ENCODE measurements around the gene KIF6. TPM values are rescaled to one million over a fixed set of nuclear protein-coding genes. Genes with fewer than 3 reads are reported as not detected.

The KIF6 gene
- total RNA-seq, 1 donor from 2014 or later, result 1.4 TPM

DNA sequence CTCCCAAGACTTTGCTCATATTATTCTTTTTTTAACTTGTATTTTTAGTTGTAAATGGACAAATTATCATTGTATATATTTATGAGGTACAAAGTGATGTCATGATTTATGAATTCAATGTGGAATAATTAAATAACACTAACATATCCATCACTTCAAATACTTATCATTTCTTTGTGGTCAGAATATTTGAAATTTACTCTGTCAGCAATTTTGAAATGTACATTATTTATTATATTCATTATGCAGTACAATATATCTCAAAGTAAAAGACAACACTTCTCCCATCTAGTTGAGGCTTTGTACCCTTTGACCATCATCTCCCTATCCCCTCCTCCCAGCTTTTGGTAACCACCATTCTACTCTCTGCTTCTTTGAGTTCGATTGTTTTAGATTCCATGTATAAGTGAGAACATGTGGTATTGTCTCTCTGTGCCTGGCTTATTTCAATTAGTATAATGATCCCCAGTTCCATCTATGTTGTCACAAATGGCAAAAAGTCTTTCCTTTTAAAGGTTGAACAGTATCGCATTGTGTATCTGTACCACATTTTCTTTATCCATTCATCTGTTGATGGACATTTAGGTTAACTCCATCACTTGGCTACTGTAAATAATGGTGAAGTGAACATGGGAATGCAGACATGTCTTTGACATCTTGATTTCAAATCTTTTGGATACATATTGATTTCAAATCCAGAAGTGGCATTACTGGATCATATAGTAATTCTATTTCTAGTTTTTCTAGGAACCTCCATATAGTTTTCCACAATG lies 197.2 kb downstream of the KIF6 start:
- no peak for DNase-seq (ENCODE audit: low spot score in 2 of 2, unreplicated experiment in 2 of 2)
- H3K4me1 Mint-ChIP-seq, result no peaks in the 10 kb centered on the region
- TF ChIP-seq, protein P1, sequence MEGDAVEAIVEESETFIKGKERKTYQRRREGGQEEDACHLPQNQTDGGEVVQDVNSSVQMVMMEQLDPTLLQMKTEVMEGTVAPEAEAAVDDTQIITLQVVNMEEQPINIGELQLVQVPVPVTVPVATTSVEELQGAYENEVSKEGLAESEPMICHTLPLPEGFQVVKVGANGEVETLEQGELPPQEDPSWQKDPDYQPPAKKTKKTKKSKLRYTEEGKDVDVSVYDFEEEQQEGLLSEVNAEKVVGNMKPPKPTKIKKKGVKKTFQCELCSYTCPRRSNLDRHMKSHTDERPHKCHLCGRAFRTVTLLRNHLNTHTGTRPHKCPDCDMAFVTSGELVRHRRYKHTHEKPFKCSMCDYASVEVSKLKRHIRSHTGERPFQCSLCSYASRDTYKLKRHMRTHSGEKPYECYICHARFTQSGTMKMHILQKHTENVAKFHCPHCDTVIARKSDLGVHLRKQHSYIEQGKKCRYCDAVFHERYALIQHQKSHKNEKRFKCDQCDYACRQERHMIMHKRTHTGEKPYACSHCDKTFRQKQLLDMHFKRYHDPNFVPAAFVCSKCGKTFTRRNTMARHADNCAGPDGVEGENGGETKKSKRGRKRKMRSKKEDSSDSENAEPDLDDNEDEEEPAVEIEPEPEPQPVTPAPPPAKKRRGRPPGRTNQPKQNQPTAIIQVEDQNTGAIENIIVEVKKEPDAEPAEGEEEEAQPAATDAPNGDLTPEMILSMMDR (IDR thresholded peaks at IDR 0.05; ENCODE audit: unreplicated experiment), result no peak
- H3K4me3 Mint-ChIP-seq, result no peak overlapping the region
- peaks cover 4% of the 10 kb centered on the region for H3K36me3 Mint-ChIP-seq
- no peak overlapping the region for H3K27ac Mint-ChIP-seq
- H3K9me3 Mint-ChIP-seq, result peaks cover 8% of the 10 kb centered on the region
- peaks cover 7% of the 10 kb centered on the region for H3K27me3 Mint-ChIP-seq (ENCODE audit: low read depth)

DNA sequence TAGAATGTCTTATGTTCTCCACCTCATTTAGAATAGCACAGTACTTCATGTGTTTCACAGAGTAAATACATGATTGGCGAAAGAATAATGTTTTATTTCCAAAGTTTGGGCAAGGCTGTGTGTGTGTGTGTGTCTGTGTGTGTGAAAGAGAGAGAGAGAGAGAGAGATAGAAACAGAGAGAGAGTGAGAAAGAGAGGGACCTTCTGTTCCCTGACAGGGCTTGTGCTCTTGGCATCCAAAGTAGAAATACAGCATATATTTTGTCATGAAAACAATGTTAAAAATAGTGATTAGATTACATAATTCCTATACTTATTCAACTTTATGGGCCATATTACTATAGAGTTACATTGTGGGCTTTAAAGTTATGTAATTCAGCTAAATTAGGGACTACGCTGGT lies 201.2 kb downstream of the KIF6 start:
- DNase-seq (ENCODE audit: low spot score in 2 of 2, unreplicated experiment in 2 of 2), result no peak
- Mint-ChIP-seq H3K4me1 (no peaks in the 10 kb centered on the region), H3K27ac (no peak overlapping the region), H3K36me3 (no peaks in the 10 kb centered on the region), H3K4me3 (no peak overlapping the region), H3K9me3 (no peaks in the 10 kb centered on the region), H3K27me3 (ENCODE audit: low read depth) (peaks cover 7% of the 10 kb centered on the region)
- TF ChIP-seq, protein P1 (IDR thresholded peaks at IDR 0.05; ENCODE audit: unreplicated experiment), result no peak

DNA sequence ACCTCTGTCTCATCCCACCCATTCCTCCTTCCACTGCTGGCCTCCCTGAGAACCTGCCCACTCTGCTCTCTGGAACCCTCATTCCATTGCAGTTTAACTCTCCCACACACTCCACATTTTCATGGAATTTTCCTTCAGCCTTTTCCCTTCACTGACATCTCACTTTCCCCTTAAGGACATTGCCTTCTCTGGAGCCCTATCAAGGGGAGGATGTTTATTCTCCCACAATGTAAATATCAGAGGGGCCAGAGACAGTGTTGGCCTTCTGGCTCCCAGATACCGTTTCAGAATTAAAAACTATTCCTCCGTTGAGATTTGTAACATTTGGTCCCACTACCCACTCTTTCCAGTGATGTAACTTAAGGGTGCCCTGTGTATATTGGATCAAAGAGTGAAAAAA lies 203.2 kb downstream of the KIF6 start:
- Mint-ChIP-seq H3K9me3 (no peaks in the 10 kb centered on the region), H3K4me1 (no peaks in the 10 kb centered on the region), H3K4me3 (no peak overlapping the region), H3K27ac (no peak overlapping the region), H3K36me3 (no peaks in the 10 kb centered on the region), H3K27me3 (ENCODE audit: low read depth) (peaks cover 3% of the 10 kb centered on the region)
- no peak for DNase-seq (ENCODE audit: low spot score in 2 of 2, unreplicated experiment in 2 of 2)
- TF ChIP-seq, protein P1 (IDR thresholded peaks at IDR 0.05; ENCODE audit: unreplicated experiment), result no peak

DNA sequence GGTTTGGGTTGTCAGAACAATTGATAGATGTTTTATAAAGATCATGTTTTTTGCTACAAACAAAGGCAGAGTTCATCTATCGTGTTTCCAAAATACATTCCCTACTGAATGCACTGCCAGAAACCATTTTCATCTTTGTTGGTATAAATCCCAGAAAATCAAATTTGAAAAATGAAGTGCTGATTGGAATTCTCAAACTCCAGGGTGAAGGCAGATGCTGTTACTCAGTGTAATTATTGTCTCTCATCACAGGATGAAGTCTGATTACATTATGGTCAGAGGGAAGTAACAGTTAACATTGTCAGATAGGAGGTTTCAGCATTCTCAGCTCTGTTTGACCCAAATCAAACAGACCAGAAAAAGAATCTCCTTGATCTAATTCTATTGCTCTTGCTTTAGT lies 204.3 kb downstream of the KIF6 start:
- H3K27ac Mint-ChIP-seq, result no peak overlapping the region
- no peaks in the 10 kb centered on the region for H3K4me1 Mint-ChIP-seq
- H3K4me3 Mint-ChIP-seq, result no peak overlapping the region
- no peaks in the 10 kb centered on the region for H3K27me3 Mint-ChIP-seq (ENCODE audit: low read depth)
- TF ChIP-seq, protein P1 (IDR thresholded peaks at IDR 0.05; ENCODE audit: unreplicated experiment), result no peak
- no peak for DNase-seq (ENCODE audit: low spot score in 2 of 2, unreplicated experiment in 2 of 2)
- no peaks in the 10 kb centered on the region for H3K9me3 Mint-ChIP-seq
- H3K36me3 Mint-ChIP-seq, result no peaks in the 10 kb centered on the region

DNA sequence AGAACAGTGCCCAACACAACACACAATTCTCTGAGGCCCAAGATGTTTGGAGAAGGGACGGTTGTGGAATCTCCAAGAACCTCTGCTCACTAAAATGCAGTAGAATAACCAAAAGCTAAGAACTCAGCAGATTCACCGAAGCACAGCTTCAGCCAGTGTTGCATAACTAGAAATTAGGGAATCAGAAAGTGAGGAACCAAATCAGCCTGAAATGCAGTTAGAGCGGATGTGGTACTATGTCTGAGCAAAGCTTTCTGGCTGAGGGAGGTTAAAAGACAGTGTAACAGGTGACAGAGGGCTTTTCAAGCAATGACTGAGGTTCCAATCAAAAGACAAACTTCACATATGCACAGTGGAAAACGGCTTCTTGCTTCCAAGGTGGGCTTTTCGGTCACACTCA lies 204.8 kb downstream of the KIF6 start:
- Mint-ChIP-seq H3K27me3 (ENCODE audit: low read depth) (no peaks in the 10 kb centered on the region), H3K4me1 (peaks cover 2% of the 10 kb centered on the region), H3K9me3 (no peaks in the 10 kb centered on the region), H3K27ac (no peak overlapping the region), H3K4me3 (no peak overlapping the region), H3K36me3 (no peaks in the 10 kb centered on the region)
- TF ChIP-seq, protein P1 (IDR thresholded peaks at IDR 0.05; ENCODE audit: unreplicated experiment), result no peak
- DNase-seq (ENCODE audit: low spot score in 2 of 2, unreplicated experiment in 2 of 2), result no peak
